Measurements from ENCODE around the gene MACROD1.

MACROD1 gene

GRCh38 chr11:63958008-63958407, 207.9 kb downstream of the MACROD1 start:
- Histone ChIP-seq H3K9me3 (ENCODE audit: control insufficient read depth in 2 of 2, low read length in 2 of 2) (no peaks in the 10 kb centered on the region), H3K27me3 (ENCODE audit: control insufficient read depth in 1 of 2, insufficient read depth in 2 of 2, low read length in 2 of 2) (peaks cover 0 to 3% of the 10 kb centered on the region in 2 donors), H3K9ac (ENCODE audit: low read length in 2 of 2) (no peak overlapping the region), H3K4me3 (ENCODE audit: low read length in 2 of 2) (no peak overlapping the region), H3K27ac (ENCODE audit: low read length) (no peak overlapping the region), H3K4me1 (ENCODE audit: control insufficient read depth, insufficient read depth, low read length) (peaks cover 6% of the 10 kb centered on the region), H3K36me3 (ENCODE audit: control insufficient read depth in 2 of 2, insufficient read depth in 2 of 2, low read length in 2 of 2) (peaks cover 14 to 25% of the 10 kb centered on the region in 2 donors)

- H3K27me3 ChIP-seq (ENCODE audit: control insufficient read depth in 1 of 2, insufficient read depth in 2 of 2, low read length in 2 of 2) = no peaks in the 10 kb centered on the region
- H3K9me3 ChIP-seq (ENCODE audit: control insufficient read depth in 2 of 2, low read length in 2 of 2) = no peaks in the 10 kb centered on the region
- H3K4me1 ChIP-seq (ENCODE audit: control insufficient read depth, insufficient read depth, low read length) = no peaks in the 10 kb centered on the region
- H3K36me3 ChIP-seq (ENCODE audit: control insufficient read depth in 2 of 2, insufficient read depth in 2 of 2, low read length in 2 of 2) = peaks cover 22 to 35% of the 10 kb centered on the region in 2 donors
- no peak overlapping the region for H3K4me3 ChIP-seq (ENCODE audit: low read length in 2 of 2)
- no peak overlapping the region for H3K27ac ChIP-seq (ENCODE audit: low read length)
- H3K9ac ChIP-seq (ENCODE audit: low read length in 2 of 2) = no peak overlapping the region
Measured at GRCh38 chr11:63952570-63952969, 213.3 kb downstream of the MACROD1 start.

GRCh38 chr11:63951779-63952536, 214.0 kb downstream of the MACROD1 start:
- H3K27ac ChIP-seq (ENCODE audit: low read length) = no peak overlapping the region
- no peak overlapping the region for H3K9ac ChIP-seq (ENCODE audit: low read length in 2 of 2)
- H3K4me3 ChIP-seq (ENCODE audit: low read length in 2 of 2) = no peak overlapping the region
- H3K4me1 ChIP-seq (ENCODE audit: control insufficient read depth, insufficient read depth, low read length) = no peaks in the 10 kb centered on the region
- H3K9me3 ChIP-seq (ENCODE audit: control insufficient read depth in 2 of 2, low read length in 2 of 2) = no peaks in the 10 kb centered on the region
- peaks cover 22 to 35% of the 10 kb centered on the region in 2 donors for H3K36me3 ChIP-seq (ENCODE audit: control insufficient read depth in 2 of 2, insufficient read depth in 2 of 2, low read length in 2 of 2)
- H3K27me3 ChIP-seq (ENCODE audit: control insufficient read depth in 1 of 2, insufficient read depth in 2 of 2, low read length in 2 of 2) = no peaks in the 10 kb centered on the region
